Activated naive CD4-positive, alpha-beta T cell treated with anti-CD3 and anti-CD28 coated beads, Interleukin-2, amount 10 ng/mL, durations not matched to agents 7 days and 5 days (primary cell): ENCODE results near the gene PALLD.
A peak's percentile ranks its signal among the peaks of the same experiment; 100 is the strongest.

Experiments used
- CTCF ChIA-PET: fragments of 350-600 bp; sonication (Branson Sonifier 250); formaldehyde crosslinking; loops from one replicate; lab custom pipeline; 2021; ENCODE audit warnings: antibody characterized with exemption; lab: Charles Lee
- DNase-seq: peaks from one replicate; pipeline ENCODE4 v3.0.0-alpha.2; 2020
- H3K27ac Mint-ChIP-seq: one replicate; pipeline ENCODE4 v1.8.0; 2021; ENCODE audit warnings: mild to moderate bottlenecking, moderate library complexity, mixed read lengths
- H3K27me3 Mint-ChIP-seq: one replicate; pipeline ENCODE4 v1.8.0; 2021; ENCODE audit warnings: mild to moderate bottlenecking, mixed read lengths
- H3K36me3 Mint-ChIP-seq: one replicate; pipeline ENCODE4 v1.8.0; 2021; ENCODE audit warnings: mixed read lengths
- H3K4me1 Mint-ChIP-seq: one replicate; pipeline ENCODE4 v1.8.0; 2021; ENCODE audit warnings: mixed read lengths
- H3K4me3 Mint-ChIP-seq: one replicate; pipeline ENCODE4 v1.8.0; 2021; ENCODE audit warnings: mild to moderate bottlenecking, moderate library complexity, mixed read lengths
- H3K9me3 Mint-ChIP-seq: one replicate; pipeline ENCODE4 v1.8.0; 2021; ENCODE audit warnings: mixed read lengths

PALLD gene

DNA sequence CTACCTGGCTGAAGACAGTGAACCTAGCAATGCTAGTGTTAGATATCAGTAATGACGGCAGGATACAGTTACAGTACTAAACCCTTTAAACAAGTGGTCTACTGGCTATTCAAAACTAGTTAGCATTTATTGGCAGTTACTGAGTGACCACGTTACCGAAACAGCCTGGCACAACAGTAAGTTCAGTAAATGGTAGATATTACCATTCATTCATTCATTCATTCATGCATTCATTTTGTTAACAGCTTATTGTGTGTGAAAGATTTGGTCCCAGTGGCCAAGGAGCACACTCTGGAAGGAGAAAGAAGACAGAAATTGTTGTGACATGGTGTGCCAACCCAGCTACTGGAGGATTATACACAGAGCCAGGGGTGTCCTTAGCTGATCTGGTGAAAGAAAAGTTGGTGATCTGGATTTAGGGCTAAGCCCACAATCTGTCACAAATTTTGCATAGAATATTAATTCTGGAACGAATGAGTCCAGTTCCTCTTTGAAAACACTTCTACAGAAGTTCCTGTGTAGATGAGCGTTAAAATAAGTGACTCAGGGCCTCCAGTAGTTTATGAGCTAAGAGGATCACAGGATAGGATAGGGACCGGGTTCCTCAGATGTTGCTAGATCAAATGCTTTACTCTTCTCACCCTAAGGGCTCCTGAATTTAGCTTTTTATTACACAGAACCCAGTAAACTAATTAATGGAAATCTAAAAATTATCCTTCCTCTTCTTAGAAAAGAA is 334.1 kb downstream of the PALLD start:
- no peak overlapping the region for H3K27ac Mint-ChIP-seq
- peaks cover 12% of the 10 kb centered on the region for H3K4me1 Mint-ChIP-seq
- CTCF ChIA-PET, result interaction anchor here (1.0 to 2.4 kb wide), 4 partner anchors 9 to 90 kb away, joined by 3 to 8 read pairs (median 4); no protein-coding TSS in a partner anchor
- peaks cover 69% of the 10 kb centered on the region for H3K27me3 Mint-ChIP-seq
- H3K4me3 Mint-ChIP-seq, result peak overlapping the region; percentile 70
- no peak for DNase-seq
- H3K36me3 Mint-ChIP-seq, result no peaks in the 10 kb centered on the region
- H3K9me3 Mint-ChIP-seq, result no peaks in the 10 kb centered on the region

GRCh38 chr4:168831585-168831918 is 334.7 kb downstream of the PALLD start:
- H3K4me3 Mint-ChIP-seq, result peak overlapping the region; percentile 70
- no peaks in the 10 kb centered on the region for H3K9me3 Mint-ChIP-seq
- H3K27ac Mint-ChIP-seq, result no peak overlapping the region
- CTCF ChIA-PET, result interaction anchor here (0.5 to 2.4 kb wide), 6 partner anchors 9 to 116 kb away, joined by 3 to 8 read pairs (median 3); no protein-coding TSS in a partner anchor
- peaks cover 73% of the 10 kb centered on the region for H3K27me3 Mint-ChIP-seq
- H3K4me1 Mint-ChIP-seq, result peaks cover 12% of the 10 kb centered on the region
- no peak for DNase-seq
- H3K36me3 Mint-ChIP-seq, result no peaks in the 10 kb centered on the region

DNA sequence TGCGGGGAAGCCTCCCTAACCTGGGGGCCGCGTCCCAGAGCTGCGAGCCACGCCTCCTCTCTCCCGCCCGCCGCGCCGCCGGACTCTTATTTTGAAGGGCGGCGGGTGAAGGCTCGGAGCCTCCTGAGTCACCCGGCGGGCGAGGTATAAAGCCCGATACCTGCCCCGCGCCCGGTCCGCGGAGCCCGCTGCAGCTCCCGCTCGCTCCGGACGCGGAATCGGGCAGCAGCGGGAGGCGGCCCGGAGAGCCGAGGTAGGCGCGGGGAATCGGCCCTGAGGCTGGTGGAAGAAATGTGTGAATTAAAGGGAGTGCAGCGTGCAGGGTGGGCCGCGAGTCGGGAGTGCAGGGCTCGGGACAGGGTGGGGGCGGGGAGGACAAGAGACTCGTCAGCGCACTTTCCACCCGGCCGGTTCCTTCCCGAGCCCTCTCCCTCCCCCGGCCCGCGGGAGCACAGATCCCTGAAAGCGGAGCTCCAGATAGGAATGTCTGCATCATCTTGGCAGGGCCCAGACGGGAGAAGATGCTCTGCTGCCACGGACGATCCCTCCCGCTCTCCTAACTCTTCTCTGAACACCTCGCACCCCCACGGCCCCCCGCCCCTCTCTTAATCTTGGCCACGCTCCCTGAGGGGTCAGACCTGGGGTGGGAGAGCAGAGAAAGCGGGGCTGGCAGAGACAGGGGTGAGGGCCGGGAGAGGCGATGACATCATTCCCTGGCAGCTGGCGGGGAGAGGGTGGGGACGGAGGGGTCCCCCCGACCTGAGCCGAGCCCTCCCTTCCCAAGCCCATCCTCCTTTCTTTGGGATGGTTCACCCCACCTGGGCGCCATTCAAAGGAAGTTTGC is 335.3 kb downstream of the PALLD start:
- no peaks in the 10 kb centered on the region for H3K36me3 Mint-ChIP-seq
- CTCF ChIA-PET, result interaction anchor here (0.5 to 2.4 kb wide), 6 partner anchors 10 to 116 kb away, joined by 3 to 8 read pairs (median 3); no protein-coding TSS in a partner anchor
- DNase-seq, result peak; percentile 64
- no peaks in the 10 kb centered on the region for H3K9me3 Mint-ChIP-seq
- peak overlapping the region; percentile 70 for H3K4me3 Mint-ChIP-seq
- H3K4me1 Mint-ChIP-seq, result peaks cover 12% of the 10 kb centered on the region
- H3K27me3 Mint-ChIP-seq, result peaks cover 73% of the 10 kb centered on the region
- no peak overlapping the region for H3K27ac Mint-ChIP-seq

DNA sequence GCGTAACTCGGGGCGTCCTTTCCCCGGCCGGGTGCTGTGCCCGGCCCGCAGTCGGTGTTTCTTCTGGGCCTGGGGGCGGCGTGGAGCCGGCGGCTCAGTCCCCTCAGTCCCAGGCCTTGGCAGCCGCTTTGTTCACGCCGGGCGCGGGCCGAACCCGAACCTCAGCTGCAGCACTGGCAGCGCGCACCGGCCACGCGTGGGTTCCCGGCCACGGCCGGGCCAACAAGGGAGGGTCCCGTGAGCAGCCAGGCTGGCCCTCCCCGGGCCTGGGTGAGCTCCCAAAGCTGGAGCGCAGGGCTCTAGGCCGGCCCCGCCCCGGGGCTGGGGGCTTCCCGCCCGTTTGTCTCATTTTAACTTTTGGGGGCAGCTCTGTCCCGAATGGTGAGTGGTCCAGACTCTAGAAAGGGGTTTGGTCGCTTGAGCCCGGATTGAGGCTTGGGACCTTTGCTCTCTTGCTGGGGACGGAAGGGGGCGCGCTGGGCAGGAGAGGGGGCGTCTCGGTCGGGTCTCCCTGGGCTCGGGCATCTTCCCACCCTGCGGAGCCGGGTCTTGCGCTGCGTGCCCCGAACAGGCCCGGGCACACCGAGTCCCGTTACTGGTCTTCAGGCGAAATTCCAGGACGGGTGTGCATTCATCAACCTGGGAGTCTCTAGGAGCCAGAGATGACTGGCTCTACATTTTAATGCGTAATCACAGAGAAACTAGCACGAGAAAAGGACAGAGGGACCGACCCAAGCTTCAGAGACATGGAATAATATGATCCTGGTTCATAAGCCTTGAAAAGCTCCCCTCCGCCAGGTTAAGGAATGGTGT is 336.1 kb downstream of the PALLD start:
- Mint-ChIP-seq H3K27me3 (peaks cover 77% of the 10 kb centered on the region), H3K4me1 (peaks cover 12% of the 10 kb centered on the region), H3K36me3 (no peaks in the 10 kb centered on the region), H3K27ac (no peak overlapping the region), H3K9me3 (no peaks in the 10 kb centered on the region), H3K4me3 (peak overlapping the region; percentile 70)
- DNase-seq, result no peak
- CTCF ChIA-PET, result interaction anchor here (0.6 to 1.5 kb wide), 2 partner anchors 9 to 165 kb away, joined by 3 read pairs; no protein-coding TSS in a partner anchor

- H3K4me3 Mint-ChIP-seq, result no peak overlapping the region
- H3K9me3 Mint-ChIP-seq, result no peaks in the 10 kb centered on the region
- H3K27ac Mint-ChIP-seq, result no peak overlapping the region
- peaks cover 82% of the 10 kb centered on the region for H3K27me3 Mint-ChIP-seq
- no peak for DNase-seq
- H3K36me3 Mint-ChIP-seq, result no peaks in the 10 kb centered on the region
- CTCF ChIA-PET, result interaction anchor here (0.6 kb wide), 1 partner anchor 164 kb away, joined by 3 read pairs; no protein-coding TSS in a partner anchor
- peaks cover 12% of the 10 kb centered on the region for H3K4me1 Mint-ChIP-seq
Observed at GRCh38 chr4:168833881-168834280, 337.0 kb downstream of the PALLD start.

DNA sequence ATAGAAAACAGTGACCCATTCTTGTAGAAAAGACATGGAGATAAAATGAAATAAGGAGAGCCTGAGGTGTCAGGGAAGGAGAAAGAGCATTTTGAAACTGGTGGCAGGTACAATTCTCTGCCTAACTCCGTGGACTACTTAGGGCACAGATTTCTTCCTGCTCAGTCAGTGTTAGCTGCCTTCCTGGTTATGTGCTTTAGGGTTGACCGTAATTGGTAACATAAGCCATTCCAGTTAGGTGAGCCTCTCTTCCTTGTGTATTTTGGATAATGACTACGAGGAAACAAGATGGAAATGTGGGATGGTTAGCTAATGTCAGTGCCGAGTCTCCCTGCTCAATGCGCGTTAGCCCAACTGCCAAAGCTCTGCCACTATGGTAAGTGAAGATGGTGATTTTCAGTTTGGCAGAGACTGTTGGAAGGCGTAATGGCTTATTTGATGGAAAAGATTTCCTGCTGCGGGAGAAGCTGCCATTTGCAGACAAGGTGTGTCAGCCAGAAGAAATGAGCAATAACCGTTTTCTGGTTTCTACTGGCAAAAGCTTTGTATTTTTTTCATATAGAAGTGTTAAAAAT is 339.1 kb downstream of the PALLD start:
- no peak for DNase-seq
- H3K4me3 Mint-ChIP-seq, result no peak overlapping the region
- CTCF ChIA-PET, result interaction anchor here (0.7 to 1.2 kb wide), 3 partner anchors 12 to 29 kb away, joined by 3 to 4 read pairs (median 3); no protein-coding TSS in a partner anchor
- no peak overlapping the region for H3K27ac Mint-ChIP-seq
- peaks cover 68% of the 10 kb centered on the region for H3K27me3 Mint-ChIP-seq
- H3K4me1 Mint-ChIP-seq, result peaks cover 12% of the 10 kb centered on the region
- no peaks in the 10 kb centered on the region for H3K9me3 Mint-ChIP-seq
- no peaks in the 10 kb centered on the region for H3K36me3 Mint-ChIP-seq

DNA sequence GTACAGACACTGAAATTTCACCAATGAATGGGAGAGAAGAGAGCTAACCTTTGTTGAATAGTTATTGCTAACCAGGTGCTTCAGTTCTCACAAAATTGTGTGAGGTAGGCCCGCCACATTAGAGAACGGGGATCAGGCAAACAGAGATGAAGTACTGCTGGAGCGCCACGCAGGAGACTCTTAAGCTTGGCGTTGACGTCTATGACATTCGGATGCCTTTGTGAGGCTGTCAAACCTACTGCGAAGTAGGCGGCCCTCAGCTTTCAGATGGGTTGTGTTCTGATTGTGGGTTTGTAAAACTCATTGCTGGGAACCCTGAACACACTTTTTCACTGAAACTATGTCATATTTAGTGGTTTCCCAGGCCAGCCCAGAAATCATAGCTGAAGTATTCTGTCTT is 339.6 kb downstream of the PALLD start:
- no peak overlapping the region for H3K27ac Mint-ChIP-seq
- peaks cover 10% of the 10 kb centered on the region for H3K4me1 Mint-ChIP-seq
- no peak overlapping the region for H3K4me3 Mint-ChIP-seq
- no peak for DNase-seq
- H3K27me3 Mint-ChIP-seq, result peaks cover 67% of the 10 kb centered on the region
- H3K36me3 Mint-ChIP-seq, result no peaks in the 10 kb centered on the region
- H3K9me3 Mint-ChIP-seq, result no peaks in the 10 kb centered on the region
- CTCF ChIA-PET, result interaction anchor here (0.7 to 1.2 kb wide), 3 partner anchors 12 to 28 kb away, joined by 3 to 4 read pairs (median 3); no protein-coding TSS in a partner anchor

- DNase-seq, result no peak
- H3K4me1 Mint-ChIP-seq, result peaks cover 3% of the 10 kb centered on the region
- H3K9me3 Mint-ChIP-seq, result no peaks in the 10 kb centered on the region
- no peaks in the 10 kb centered on the region for H3K36me3 Mint-ChIP-seq
- H3K27ac Mint-ChIP-seq, result no peak overlapping the region
- peaks cover 52% of the 10 kb centered on the region for H3K27me3 Mint-ChIP-seq
- CTCF ChIA-PET, result no interaction called here
- H3K4me3 Mint-ChIP-seq, result no peak overlapping the region
Observed at GRCh38 chr4:168837922-168838321, 341.1 kb downstream of the PALLD start.

GRCh38 chr4:168839758-168840391 is 343.0 kb downstream of the PALLD start:
- Mint-ChIP-seq H3K27me3 (peaks cover 41% of the 10 kb centered on the region), H3K36me3 (no peaks in the 10 kb centered on the region), H3K4me3 (no peak overlapping the region), H3K4me1 (no peaks in the 10 kb centered on the region), H3K9me3 (no peaks in the 10 kb centered on the region), H3K27ac (no peak overlapping the region)
- no peak for DNase-seq
- CTCF ChIA-PET, result no interaction called here

GRCh38 chr4:168840392-168840763 is 343.5 kb downstream of the PALLD start:
- Mint-ChIP-seq H3K36me3 (no peaks in the 10 kb centered on the region), H3K27ac (no peak overlapping the region), H3K27me3 (peaks cover 38% of the 10 kb centered on the region), H3K4me3 (no peak overlapping the region), H3K9me3 (no peaks in the 10 kb centered on the region), H3K4me1 (no peaks in the 10 kb centered on the region)
- CTCF ChIA-PET, result no interaction called here
- DNase-seq, result no peak

- no peak overlapping the region for H3K4me3 Mint-ChIP-seq
- H3K4me1 Mint-ChIP-seq, result no peaks in the 10 kb centered on the region
- CTCF ChIA-PET, result interaction anchor here (1.0 to 1.5 kb wide), 2 partner anchors 9 to 10 kb away, joined by 3 read pairs; no protein-coding TSS in a partner anchor
- no peaks in the 10 kb centered on the region for H3K9me3 Mint-ChIP-seq
- peaks cover 31% of the 10 kb centered on the region for H3K27me3 Mint-ChIP-seq
- H3K36me3 Mint-ChIP-seq, result no peaks in the 10 kb centered on the region
- H3K27ac Mint-ChIP-seq, result no peak overlapping the region
- no peak for DNase-seq
Observed at GRCh38 chr4:168841000-168841671, 344.3 kb downstream of the PALLD start.

- Mint-ChIP-seq H3K36me3 (no peaks in the 10 kb centered on the region), H3K27me3 (peaks cover 30% of the 10 kb centered on the region), H3K4me3 (no peak overlapping the region), H3K27ac (no peak overlapping the region), H3K4me1 (no peaks in the 10 kb centered on the region), H3K9me3 (no peaks in the 10 kb centered on the region)
- DNase-seq, result no peak
- CTCF ChIA-PET, result interaction anchor here (1.0 to 1.5 kb wide), 2 partner anchors 9 to 11 kb away, joined by 3 read pairs; no protein-coding TSS in a partner anchor
Observed at GRCh38 chr4:168841672-168842019, 344.8 kb downstream of the PALLD start.
